GM21786 (cell line): ENCODE data around the gene NKX6-1.

Experiments used
- ATAC-seq: cut with Tn5 transposase; IDR thresholded peaks from one replicate; pipeline ENCODE4 v1.9.1; 2021; ENCODE audit not compliant: unreplicated experiment

NKX6-1 gene

DNA sequence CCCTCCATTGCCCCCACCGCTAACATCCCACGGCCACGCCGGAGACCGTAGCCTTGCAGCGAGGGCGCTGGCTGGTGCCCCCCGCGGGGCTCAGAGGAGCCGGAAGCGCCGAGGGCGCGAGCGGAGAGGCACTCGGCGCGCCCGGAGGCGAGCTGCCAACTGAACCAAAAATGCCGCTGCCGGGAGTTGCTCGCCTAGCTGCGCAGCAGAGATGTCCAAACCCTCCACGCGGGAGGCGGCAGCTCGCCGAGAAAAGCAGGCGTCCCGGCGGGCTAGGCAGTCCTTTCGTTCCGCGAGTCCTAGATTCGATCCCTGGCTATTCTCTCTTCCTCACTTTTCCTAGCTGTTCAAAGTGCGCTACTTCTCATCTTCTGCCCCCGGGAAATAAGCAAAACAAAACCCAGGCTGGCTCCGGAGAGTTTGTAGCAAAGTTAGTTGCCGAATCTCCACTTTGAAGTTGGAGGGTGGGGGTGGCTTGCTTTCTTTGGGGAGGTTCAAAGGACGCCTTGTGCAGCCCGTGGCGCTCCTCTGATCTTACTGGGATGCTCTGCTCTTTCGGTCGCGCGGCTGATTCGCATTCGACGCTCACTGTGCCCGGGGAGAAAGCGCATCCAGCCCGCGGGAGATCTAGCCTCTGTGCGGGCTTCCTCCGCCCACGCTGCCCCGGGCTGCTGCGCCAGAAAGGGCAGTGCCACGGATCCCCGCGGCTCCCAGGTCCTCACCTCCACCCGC, 723 bp downstream of the NKX6-1 start:
- ATAC-seq = no peak

DNA sequence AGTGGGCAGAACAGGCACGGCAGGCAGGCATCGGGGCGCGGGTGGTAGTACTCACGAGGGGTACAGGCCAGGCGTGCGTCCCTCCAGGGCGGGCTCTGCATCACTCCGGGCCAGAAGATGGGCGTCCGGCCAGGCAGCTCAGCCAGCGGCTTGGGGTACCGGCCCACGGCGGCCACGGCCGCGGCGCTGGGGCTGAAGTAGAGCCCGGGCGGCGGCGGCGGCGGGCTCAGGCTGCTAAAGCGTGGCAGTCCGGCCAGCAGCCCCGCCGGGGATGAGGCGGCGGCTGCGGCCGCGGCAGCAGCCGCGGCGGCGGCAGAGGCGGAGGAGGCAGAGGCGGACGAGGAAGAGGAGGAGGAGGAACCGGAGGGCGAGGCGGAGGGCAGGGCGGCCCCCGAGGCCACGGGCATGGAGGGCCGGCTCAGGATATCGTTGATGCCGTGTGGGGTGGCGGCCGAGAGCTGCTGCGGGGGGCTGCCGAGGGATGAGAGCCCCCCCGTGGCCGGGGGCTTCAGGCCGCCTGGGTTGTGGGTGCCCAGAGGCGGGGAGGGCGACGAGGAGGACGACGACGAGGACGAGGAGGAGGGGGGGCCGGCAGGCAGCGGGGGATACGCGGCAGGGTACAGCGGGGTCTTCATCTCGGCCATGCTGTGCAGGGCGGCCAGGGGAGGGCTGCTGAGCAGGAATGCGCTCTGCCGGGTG, 1.4 kb downstream of the NKX6-1 start:
- no peak for ATAC-seq

GRCh38 chr4:84496706-84497503, 2.2 kb downstream of the NKX6-1 start:
- ATAC-seq = no peak

GRCh38 chr4:84496331-84496705, 2.8 kb downstream of the NKX6-1 start:
- ATAC-seq = no peak

- no peak for ATAC-seq
Measured at GRCh38 chr4:84495794-84496261, 3.3 kb downstream of the NKX6-1 start.

DNA sequence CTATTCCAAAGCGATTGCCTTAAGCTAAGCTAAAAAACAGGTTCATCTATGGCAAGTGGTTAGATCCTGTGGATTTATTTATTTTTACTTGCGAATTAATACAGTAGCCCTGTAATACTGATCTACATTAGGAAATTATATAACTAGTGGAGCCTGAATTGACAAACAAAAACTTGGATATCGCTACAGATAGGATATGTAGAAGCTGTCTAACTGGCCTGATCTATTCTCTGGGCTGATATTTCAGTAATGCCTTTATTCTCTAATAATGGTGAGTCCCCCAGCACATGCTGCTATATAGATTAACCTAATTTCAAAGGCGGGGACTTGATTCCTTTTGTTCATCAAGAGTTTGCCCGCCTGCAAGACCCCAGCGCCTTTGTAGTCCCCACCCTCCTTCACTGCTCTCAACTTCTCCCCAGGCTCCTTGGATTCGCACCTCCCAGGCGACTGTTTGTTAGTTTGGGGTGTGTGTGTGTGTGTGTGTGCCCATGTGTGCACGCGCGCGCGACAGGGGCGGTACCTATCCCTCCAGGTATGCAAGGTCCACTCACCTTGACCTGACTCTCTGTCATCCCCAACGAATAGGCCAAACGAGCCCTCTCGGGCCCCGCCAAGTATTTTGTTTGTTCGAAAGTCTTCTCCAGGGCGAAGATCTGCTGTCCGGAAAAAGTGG, 3.8 kb downstream of the NKX6-1 start:
- ATAC-seq = no peak

- no peak for ATAC-seq
Measured at GRCh38 chr4:84494531-84494930, 4.6 kb downstream of the NKX6-1 start.

GRCh38 chr4:84494076-84494475, 5.0 kb downstream of the NKX6-1 start:
- no peak for ATAC-seq

GRCh38 chr4:84493092-84493850, 5.8 kb downstream of the NKX6-1 start:
- ATAC-seq = no peak

- no peak for ATAC-seq
Measured at GRCh38 chr4:84492737-84493091, 6.4 kb downstream of the NKX6-1 start.

GRCh38 chr4:84492290-84492689, 6.8 kb downstream of the NKX6-1 start:
- ATAC-seq = no peak

DNA sequence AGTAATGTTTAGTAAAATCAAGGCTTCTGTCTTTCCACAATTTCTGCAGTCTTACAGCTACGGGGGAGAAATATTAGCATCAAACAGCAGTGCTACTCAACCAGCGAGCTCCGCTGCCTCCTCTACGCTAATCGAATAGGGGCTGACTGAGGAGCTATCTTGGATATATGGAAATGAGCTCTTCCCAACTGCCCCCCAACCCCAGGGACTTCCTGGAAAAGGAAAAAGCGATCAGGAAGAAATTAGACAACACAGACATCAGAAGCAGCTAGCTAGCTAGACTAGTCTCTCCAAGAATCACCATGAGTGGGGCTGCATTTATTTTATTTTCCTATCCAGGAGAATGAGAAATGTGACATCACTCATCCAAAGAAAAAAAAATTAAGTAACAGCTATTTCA, 7.6 kb downstream of the NKX6-1 start:
- ATAC-seq = no peak

DNA sequence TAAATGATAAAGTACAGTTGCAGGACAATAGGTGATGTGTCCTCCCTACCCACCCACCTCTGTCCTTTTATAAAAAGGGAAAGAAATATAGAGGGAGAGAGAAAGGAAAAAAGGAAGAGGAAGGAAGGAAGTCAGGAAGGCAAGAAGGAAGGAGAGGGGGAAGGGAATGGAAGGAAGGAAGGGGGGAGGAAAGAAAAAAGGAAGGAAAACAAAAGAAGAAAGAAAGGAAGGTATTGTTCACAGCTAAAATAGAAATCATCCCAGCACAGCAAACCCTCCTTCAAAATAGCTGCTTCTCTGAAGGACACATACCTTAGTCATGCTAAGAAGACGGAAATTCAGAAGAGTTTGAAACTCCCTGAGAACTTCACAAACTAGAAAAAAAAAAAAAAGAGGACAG, 8.4 kb downstream of the NKX6-1 start:
- no peak for ATAC-seq

DNA sequence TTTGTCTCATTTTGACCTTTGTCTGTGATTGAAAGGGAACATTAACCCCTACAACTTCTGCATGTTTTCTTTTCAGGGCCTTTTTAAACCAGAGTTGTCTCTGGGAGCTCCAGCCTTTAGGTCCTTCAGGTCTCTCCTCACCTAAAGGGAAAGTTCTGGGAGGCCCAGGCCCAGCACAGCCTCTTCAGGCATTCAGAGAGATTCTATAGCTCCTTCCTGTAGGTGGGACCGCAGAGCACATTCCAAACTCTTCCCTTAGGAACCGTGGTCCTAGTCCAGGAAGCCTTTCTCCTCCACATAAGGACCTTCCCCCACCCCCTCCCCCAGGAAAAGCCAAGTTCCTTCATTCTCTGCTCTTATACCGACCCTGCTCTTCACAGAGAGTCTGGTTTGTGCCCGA, 14.9 kb downstream of the NKX6-1 start:
- no peak for ATAC-seq

DNA sequence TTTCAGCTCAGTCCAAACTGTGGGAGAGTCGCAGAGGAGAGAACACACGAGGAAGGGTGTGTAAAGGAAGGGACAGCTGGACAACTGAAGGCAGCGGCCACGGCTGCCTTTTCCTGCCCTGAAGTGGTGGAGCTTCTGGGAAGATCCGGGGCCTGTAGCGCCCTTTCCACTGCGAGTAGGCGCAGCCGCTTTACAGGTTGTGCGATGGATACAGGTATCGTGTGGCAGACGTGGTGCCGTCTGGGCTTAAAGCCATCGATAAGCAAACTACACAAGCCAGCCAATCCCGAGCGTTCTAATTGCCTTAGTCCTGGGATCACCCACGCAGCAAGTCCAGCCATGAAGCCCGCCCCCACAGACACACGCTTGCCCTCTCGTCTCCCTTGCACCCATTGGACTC, 15.4 kb downstream of the NKX6-1 start:
- ATAC-seq = no peak

- ATAC-seq = no peak
Measured at GRCh38 chr4:84482564-84483563, 16.2 kb downstream of the NKX6-1 start.

GRCh38 chr4:84481860-84482245, 17.2 kb downstream of the NKX6-1 start:
- ATAC-seq = no peak

- no peak for ATAC-seq
Measured at GRCh38 chr4:84481077-84481859, 17.8 kb downstream of the NKX6-1 start.

DNA sequence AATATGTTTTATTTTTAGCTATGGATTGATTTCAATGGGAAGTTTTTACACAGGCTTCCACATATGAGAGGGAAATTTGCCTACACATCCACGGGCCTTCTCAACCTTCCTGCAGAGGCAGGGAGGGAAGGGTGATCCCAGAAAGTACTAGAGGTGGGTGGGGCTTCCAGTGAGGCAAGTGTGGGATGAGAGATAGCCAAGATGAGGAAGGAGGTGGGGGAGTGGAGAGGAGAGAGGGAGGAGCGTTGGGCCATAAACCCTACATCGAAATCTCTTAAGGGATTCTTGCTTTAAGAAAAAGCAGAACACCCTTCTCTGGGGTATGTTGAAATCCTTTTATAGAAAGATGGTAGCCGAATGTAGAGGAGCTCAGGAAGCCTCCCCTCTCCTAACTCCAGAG, 19.0 kb downstream of the NKX6-1 start:
- no peak for ATAC-seq
